Measurements from ENCODE around the gene CUL2. TPM values are rescaled to one million over a fixed set of nuclear protein-coding genes. Genes with fewer than 3 reads are reported as not detected.
A peak's percentile ranks its signal among the peaks of the same experiment; 100 is the strongest.

CUL2 gene
- total and polyA plus RNA-seq, 2 of the 4 experiments (the other 2 are of a cell fraction): 18.9 to 36.6 TPM

GRCh38 chr10:34966040-34966439 lies 124.1 kb downstream of the CUL2 start:
- Histone ChIP-seq H3K4ac (ENCODE audit: low read depth, low read length) (no peak overlapping the region), H2BK20ac (ENCODE audit: low read depth, low read length) (no peak overlapping the region), H3K14ac (replicated peaks; ENCODE audit: low read depth, low read length) (no peak overlapping the region), H2BK120ac (ENCODE audit: low read depth, low read length) (peak overlapping the region; percentile 4; the same call in 1 of the 2 replicates), H3K9me1 (ENCODE audit: insufficient read depth, low read length) (0 out of 2 replicates have a peak, but pooled peaks cover 5% of the 10 kb centered on the region), H3K9ac (ENCODE audit: low read depth, low read length) (no peak overlapping the region), H3K4me2 (ENCODE audit: low read depth, low read length) (no peak overlapping the region), H3K4me3 (ENCODE audit: insufficient read depth, low read depth, low read length) (no peak overlapping the region), H4K8ac (ENCODE audit: low read depth in 2 of 2, low read length in 2 of 2) (no peak overlapping the region), H3K23ac (ENCODE audit: low read depth, low read length) (no peak overlapping the region), H3K36me3 (ENCODE audit: control insufficient read depth, insufficient read depth, low read length) (no peaks in the 10 kb centered on the region), H3K9me3 (ENCODE audit: control insufficient read depth, insufficient read depth, low read length) (no peaks in the 10 kb centered on the region), H3K18ac (ENCODE audit: low read depth, low read length) (no peak overlapping the region), H4K20me1 (ENCODE audit: insufficient read depth, low read length) (no peaks in the 10 kb centered on the region), H3K56ac (ENCODE audit: extremely low read depth, insufficient read depth, low read length) (no peak overlapping the region), H3K27me3 (ENCODE audit: control insufficient read depth, insufficient read depth, low read length) (no peaks in the 10 kb centered on the region), H2AK5ac (ENCODE audit: low read depth, low read length) (0 out of 2 replicates have a peak overlapping the region, but pooled peaks have one; percentile 9), H3K79me1 (ENCODE audit: low read depth in 1 of 2, low read length in 2 of 2) (no peaks in the 10 kb centered on the region), H2AFZ (replicated peaks; ENCODE audit: low read length, poor library complexity) (no peak overlapping the region), H3K4me1 (ENCODE audit: control insufficient read depth, insufficient read depth, low read length) (peaks cover 5% of the 10 kb centered on the region), H2BK5ac (ENCODE audit: low read depth, low read length, poor library complexity, severe bottlenecking) (no peak overlapping the region), H4K91ac (ENCODE audit: insufficient read depth, low read depth, low read length) (no peak overlapping the region), H4K5ac (ENCODE audit: low read depth, low read length) (no peak overlapping the region), H3K27ac (ENCODE audit: insufficient read depth, low read length) (no peak overlapping the region), H2AK9ac (replicated peaks; ENCODE audit: low read depth, low read length, poor library complexity) (no peak overlapping the region), H2BK15ac (ENCODE audit: low read depth, low read length) (no peak overlapping the region)
- no peak for DNase-seq
- intact Hi-C loops (cut with micrococcal nuclease): no loop called here
- BruUV-seq (replicated peaks): no TSS peak
- TF ChIP-seq FOS (IDR thresholded peaks at IDR 0.05; ENCODE audit: low read depth, low read length) (no peak), POLR2A (IDR thresholded peaks at IDR 0.05; ENCODE audit: low read depth, low read length) (no peak), CEBPB (IDR thresholded peaks at IDR 0.05; ENCODE audit: low read depth, low read length) (no peak), MXI1 (IDR thresholded peaks at IDR 0.05; ENCODE audit: borderline replicate concordance, low read depth, low read length) (no peak)
- in situ Hi-C loops (cut with MboI; ENCODE audit: low sequenced_read_pairs): no loop called here
- POLR2A ChIA-PET (ENCODE audit: unreplicated experiment): no interaction called here
- dilution Hi-C loops (cut with HindIII; ENCODE audit: low sequenced_read_pairs, unreplicated experiment): no loop called here
- 29% methylated on average over 2 of the region's 5 CpGs; no CpG with 5 or more reads in 1 of the 2 experiments for WGBS, 2 experiments (ENCODE audit: extremely low coverage in 2 of 2, insufficient read length in 1 of 2)
- ATAC-seq (ENCODE audit: low read depth): peak; percentile 37
- CTCF ChIA-PET: no interaction called here

Data from IMR-90 (cell line).